Uterus (tissue), 4 donors: ENCODE measurements around the gene SRGAP1. TPM values are rescaled to one million over a fixed set of nuclear protein-coding genes. Genes with fewer than 3 reads are reported as not detected.
"Not testable (repeated sequence)": the region's sequence is repeated elsewhere in the genome, so short reads cannot be mapped to it uniquely, and the experiment has no call there.

Experiments
- DNase-seq, 2 donors: peaks; one replicate each; pipeline ENCODE4 v3.0.0-alpha.2; 2019 to 2020
- H3K27ac ChIP-seq, 2 donors: fragments of 200-600 bp; sonication (generic); 1 replicate in 1 of 2; 2 replicates in 1 of 2; pipeline ENCODE4 v1.5.1; 2016 to 2018
- H3K27me3 ChIP-seq, 2 donors: fragments of 200-600 bp; sonication (generic); one replicate each; pipeline ENCODE4 v1.5.1; 2018 to 2019; ENCODE audit warnings: control low read depth in 1 of 2
- H3K36me3 ChIP-seq, 2 donors: fragments of 200-600 bp; sonication (generic); one replicate each; pipeline ENCODE4 v1.5.1; 2019; ENCODE audit warnings: control low read depth in 1 of 2
- H3K4me1 ChIP-seq, 2 donors: fragments of 200-600 bp; sonication (generic); one replicate each; pipeline ENCODE4 v1.5.1; 2018 to 2019; ENCODE audit warnings: control low read depth in 1 of 2
- H3K4me3 ChIP-seq, 2 donors: fragments of 200-600 bp; sonication (generic); 1 replicate in 1 of 2; 2 replicates in 1 of 2; pipeline ENCODE4 v1.5.1; 2018 to 2019; ENCODE audit warnings: mild to moderate bottlenecking in 1 of 2
- H3K9me3 ChIP-seq, 2 donors: fragments of 200-600 bp; sonication (generic); one replicate each; pipeline ENCODE4 v1.5.1; 2019; ENCODE audit warnings: control low read depth in 1 of 2
- CTCF ChIP-seq, 4 experiments: fragments of 200-600 bp in 2 of 4; fragments of 450-650 bp in 2 of 4; sonication (generic) in 2 of 4; IDR thresholded peaks; one replicate each; pipeline ENCODE4 v1.5.1; 2016 to 2019; ENCODE audit warnings: antibody characterized with exemption in 4 of 4, mild to moderate bottlenecking in 2 of 4, moderate library complexity in 1 of 4
- POLR2A ChIP-seq, 2 donors: fragments of 450-650 bp; IDR thresholded peaks; one replicate each; pipeline ENCODE4 v1.6.1; 2016; ENCODE audit warnings: antibody characterized with exemption in 2 of 2, mild to moderate bottlenecking in 1 of 2, moderate library complexity in 1 of 2
- intact Hi-C: fragments of 100-400 bp; cut with DNase I; formaldehyde crosslinking; loops from one replicate; pipeline ENCODE4 v1.15.1; 2023; ENCODE audit warnings: low total_unique reads
- total RNA-seq, 4 donors: library from RNA; depleted of rRNA in 3 of 4; stranded (reverse); fragments of >200 nt in 3 of 4; gene quantifications; one replicate each; pipeline versions ENCODE4 v1.1.0 to v1.2.4, GENCODE V29; 2014 to 2023
- donor health status: DM: yes; HTN: yes; CAD: no.

SRGAP1 gene
- total RNA-seq, 4 donors from 2014 or later, result 10.0 to 23.0 (median 14.8) TPM

- intact Hi-C loops, result no loop called here
- TF ChIP-seq POLR2A (IDR thresholded peaks at IDR 0.05), result no peak
- no peak for TF ChIP-seq CTCF (IDR thresholded peaks at IDR 0.05)
- H3K4me1 ChIP-seq, result no peaks in the 10 kb centered on the region
Measured at GRCh38 chr12:63836046-63836445, 8.5 kb upstream of the SRGAP1 start.

GRCh38 chr12:63836936-63837335, 7.6 kb upstream of the SRGAP1 start:
- Histone ChIP-seq H3K4me1 (no peaks in the 10 kb centered on the region), H3K27me3 (no peaks in the 10 kb centered on the region), H3K9me3 (no peaks in the 10 kb centered on the region), H3K36me3 (no peaks in the 10 kb centered on the region), H3K27ac (no peak overlapping the region), H3K4me3 (no peak overlapping the region)
- intact Hi-C loops, result no loop called here
- no peak for DNase-seq
- no peak for TF ChIP-seq CTCF (IDR thresholded peaks at IDR 0.05)
- no peak for TF ChIP-seq POLR2A (IDR thresholded peaks at IDR 0.05)

More at GRCh38 chr12:63836046-63836445, 8.5 kb upstream of the SRGAP1 start:
- Histone ChIP-seq H3K4me3 (no peak overlapping the region), H3K36me3 (no peaks in the 10 kb centered on the region), H3K27me3 (no peaks in the 10 kb centered on the region), H3K9me3 (no peaks in the 10 kb centered on the region), H3K27ac (no peak overlapping the region)
- no peak for DNase-seq

GRCh38 chr12:63838411-63838810, 6.1 kb upstream of the SRGAP1 start:
- DNase-seq, result no peak
- Histone ChIP-seq H3K27me3 (no peaks in the 10 kb centered on the region), H3K4me3 (no peak overlapping the region), H3K9me3 (no peaks in the 10 kb centered on the region), H3K4me1 (no peaks in the 10 kb centered on the region), H3K36me3 (no peaks in the 10 kb centered on the region), H3K27ac (no peak overlapping the region)
- intact Hi-C loops, result no loop called here
- TF ChIP-seq POLR2A (IDR thresholded peaks at IDR 0.05), result no peak
- TF ChIP-seq CTCF (IDR thresholded peaks at IDR 0.05), result no peak

- no peak overlapping the region for H3K4me3 ChIP-seq
- H3K4me1 ChIP-seq, result no peaks in the 10 kb centered on the region
- no peak for TF ChIP-seq CTCF (IDR thresholded peaks at IDR 0.05)
- TF ChIP-seq POLR2A (IDR thresholded peaks at IDR 0.05), result no peak
- DNase-seq, result no peak
- no peak overlapping the region for H3K27ac ChIP-seq
- no peaks in the 10 kb centered on the region for H3K9me3 ChIP-seq
- H3K36me3 ChIP-seq, result no peaks in the 10 kb centered on the region
- intact Hi-C loops, result loop anchor here (5.0 kb wide), 1 partner anchor 416 kb away; no protein-coding TSS in a partner anchor
- no peaks in the 10 kb centered on the region for H3K27me3 ChIP-seq
Measured at GRCh38 chr12:63841011-63841410, 3.5 kb upstream of the SRGAP1 start.

- intact Hi-C loops, result loop anchor here (5.0 kb wide), 1 partner anchor 416 kb away; no protein-coding TSS in a partner anchor
- Histone ChIP-seq H3K27me3 (no peaks in the 10 kb centered on the region), H3K9me3 (no peaks in the 10 kb centered on the region), H3K36me3 (no peaks in the 10 kb centered on the region), H3K4me1 (no peaks in the 10 kb centered on the region), H3K4me3 (no peak overlapping the region), H3K27ac (no peak overlapping the region)
- TF ChIP-seq POLR2A (IDR thresholded peaks at IDR 0.05) (no peak), CTCF (IDR thresholded peaks at IDR 0.05) (no peak)
- no peak for DNase-seq
Measured at GRCh38 chr12:63841571-63841970, 2.9 kb upstream of the SRGAP1 start.

GRCh38 chr12:63842750-63843149, 1.8 kb upstream of the SRGAP1 start:
- H3K4me3 ChIP-seq, H3K9me3 ChIP-seq, H3K27me3 ChIP-seq, H3K36me3 ChIP-seq, H3K4me1 ChIP-seq: not testable (repeated sequence)
- intact Hi-C loops, result loop anchor here (5.0 kb wide), 1 partner anchor 415 kb away; no protein-coding TSS in a partner anchor
- DNase-seq, result peak; percentile 16 to 18
- peak overlapping the region; percentile 90 to 94 for H3K27ac ChIP-seq
